GM13976 (cell line): ENCODE results near the gene CATSPERZ.

Experiments
- DNase-seq: peaks from one replicate; pipeline ENCODE4 v3.0.0; 2012; ENCODE audit warnings: low spot score
- in situ Hi-C: fragments of 300-500 bp; cut with MboI; formaldehyde crosslinking; loops from one replicate; pipeline ENCODE4 v1.12.0; 2022; ENCODE audit warnings: low sequenced_read_pairs, mixed read lengths, inconsistent platforms; ENCODE audit not compliant: unreplicated experiment
- TF ChIP-seq, protein P1 (sequence below): IDR thresholded peaks from 2 replicates; pipeline ENCODE4 v1.5.1; 2012; ENCODE audit warnings: borderline replicate concordance, mild to moderate bottlenecking; ENCODE audit not compliant: insufficient read depth; ENCODE audit errors: extremely low read depth, missing control alignments, control extremely low read depth

Gene CATSPERZ

DNA sequence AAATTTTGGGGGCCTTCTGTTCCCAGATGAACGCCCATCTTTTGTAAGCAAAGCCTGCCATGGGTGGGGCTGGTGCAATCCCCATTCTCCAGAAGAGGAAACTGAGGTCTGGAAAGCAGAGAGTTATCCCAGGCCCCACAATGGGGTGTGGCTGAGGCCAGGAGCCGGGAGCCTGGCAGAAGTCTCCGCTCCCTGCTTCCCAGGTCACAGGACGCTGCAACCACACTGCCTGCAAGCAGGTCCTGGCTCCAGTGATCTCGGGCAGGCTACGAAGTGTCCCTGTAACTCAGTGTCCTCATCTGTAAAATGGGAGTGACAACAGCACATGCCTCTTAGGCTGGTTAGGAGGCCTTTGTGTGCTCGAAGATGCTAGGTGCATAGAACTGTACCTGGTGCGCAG is 47.1 kb upstream of the CATSPERZ start:
- no peak for DNase-seq
- TF ChIP-seq, protein P1, sequence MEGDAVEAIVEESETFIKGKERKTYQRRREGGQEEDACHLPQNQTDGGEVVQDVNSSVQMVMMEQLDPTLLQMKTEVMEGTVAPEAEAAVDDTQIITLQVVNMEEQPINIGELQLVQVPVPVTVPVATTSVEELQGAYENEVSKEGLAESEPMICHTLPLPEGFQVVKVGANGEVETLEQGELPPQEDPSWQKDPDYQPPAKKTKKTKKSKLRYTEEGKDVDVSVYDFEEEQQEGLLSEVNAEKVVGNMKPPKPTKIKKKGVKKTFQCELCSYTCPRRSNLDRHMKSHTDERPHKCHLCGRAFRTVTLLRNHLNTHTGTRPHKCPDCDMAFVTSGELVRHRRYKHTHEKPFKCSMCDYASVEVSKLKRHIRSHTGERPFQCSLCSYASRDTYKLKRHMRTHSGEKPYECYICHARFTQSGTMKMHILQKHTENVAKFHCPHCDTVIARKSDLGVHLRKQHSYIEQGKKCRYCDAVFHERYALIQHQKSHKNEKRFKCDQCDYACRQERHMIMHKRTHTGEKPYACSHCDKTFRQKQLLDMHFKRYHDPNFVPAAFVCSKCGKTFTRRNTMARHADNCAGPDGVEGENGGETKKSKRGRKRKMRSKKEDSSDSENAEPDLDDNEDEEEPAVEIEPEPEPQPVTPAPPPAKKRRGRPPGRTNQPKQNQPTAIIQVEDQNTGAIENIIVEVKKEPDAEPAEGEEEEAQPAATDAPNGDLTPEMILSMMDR: no peak
- in situ Hi-C loops: no loop called here

DNA sequence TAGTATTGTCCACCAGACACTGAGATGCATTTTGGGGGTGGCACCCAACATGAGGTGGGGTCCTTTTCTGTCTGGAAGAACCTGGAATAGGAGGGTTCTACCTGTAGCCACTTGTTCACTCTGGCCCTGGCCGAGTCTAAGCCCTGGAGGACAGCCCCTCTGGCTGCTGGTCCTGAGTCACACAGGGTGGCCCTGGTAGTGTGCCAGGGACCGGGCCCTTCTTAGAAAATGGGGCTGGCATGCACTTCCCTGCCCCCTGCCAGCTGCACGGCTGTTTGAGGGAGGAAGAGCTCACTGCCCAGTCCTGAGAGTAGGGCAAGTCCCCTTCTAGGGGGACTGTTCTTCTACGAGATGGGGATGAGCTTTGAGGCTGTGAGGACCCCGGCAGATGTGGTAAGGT is 46.7 kb upstream of the CATSPERZ start:
- DNase-seq: no peak
- in situ Hi-C loops: no loop called here
- TF ChIP-seq, protein P1: no peak

DNA sequence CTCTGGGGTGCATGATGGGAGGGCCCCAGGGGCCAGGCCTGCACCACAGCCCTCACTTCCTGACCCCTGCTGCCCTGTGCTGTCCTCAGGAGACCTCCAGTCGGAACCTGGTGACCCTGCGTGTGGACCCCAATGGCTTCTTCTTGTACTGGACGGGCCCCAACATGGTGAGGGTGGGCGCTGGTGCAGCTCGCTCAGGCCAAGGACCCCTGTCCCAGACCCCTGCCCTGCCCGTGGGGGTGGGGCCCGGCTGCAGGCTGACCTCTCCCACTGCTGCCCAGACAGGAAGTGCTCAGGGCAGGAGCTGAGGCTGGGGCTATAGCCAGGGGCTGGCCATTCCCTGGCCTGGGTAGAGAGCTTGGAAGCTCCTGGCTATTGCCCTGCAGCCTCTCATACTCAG is 45.8 kb upstream of the CATSPERZ start:
- TF ChIP-seq, protein P1: no peak
- in situ Hi-C loops: no loop called here
- no peak for DNase-seq

DNA sequence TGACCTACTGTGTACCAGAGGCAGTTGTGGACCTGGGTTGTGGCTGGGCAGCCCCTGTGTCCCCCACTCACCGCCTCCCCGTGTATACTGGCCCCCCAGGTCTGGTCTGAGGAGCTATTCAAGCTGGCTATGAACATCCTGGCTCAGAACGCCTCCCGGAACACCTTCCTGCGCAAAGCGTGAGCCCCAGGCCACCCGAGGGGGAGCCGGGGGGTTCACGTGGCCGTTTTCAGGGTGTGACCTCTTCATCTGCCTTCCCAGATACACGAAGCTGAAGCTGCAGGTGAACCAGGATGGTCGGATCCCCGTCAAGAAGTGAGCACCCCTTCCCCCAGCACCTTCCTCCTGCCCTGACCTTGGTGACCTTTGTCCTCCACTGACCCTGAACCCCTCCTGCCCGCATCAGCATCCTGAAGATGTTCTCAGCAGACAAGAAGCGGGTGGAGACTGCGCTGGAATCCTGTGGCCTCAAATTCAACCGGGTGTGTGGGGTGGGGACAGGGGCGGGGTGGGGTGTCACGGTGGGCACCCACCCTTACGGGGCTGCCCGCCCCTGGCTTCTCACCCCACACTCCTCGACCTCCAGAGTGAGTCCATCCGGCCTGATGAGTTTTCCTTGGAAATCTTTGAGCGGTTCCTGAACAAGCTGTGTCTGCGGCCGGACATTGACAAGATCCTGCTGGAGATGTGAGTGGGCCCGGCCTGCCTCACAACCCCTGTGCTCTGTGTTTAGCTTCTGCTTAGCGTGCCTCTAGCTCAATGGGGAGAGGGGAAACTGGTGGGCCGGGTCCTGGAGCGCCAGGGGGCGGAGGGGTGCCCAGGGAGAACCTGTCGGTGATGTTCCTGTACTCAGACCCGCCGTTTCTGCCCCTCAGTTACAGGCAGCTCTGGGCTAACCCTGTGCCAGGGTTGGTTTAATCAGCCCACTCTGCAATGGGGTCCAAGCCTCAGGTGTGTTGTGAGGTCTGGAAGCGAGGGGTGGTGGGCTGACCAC is 44.7 kb upstream of the CATSPERZ start:
- no peak for DNase-seq
- in situ Hi-C loops: no loop called here

DNA sequence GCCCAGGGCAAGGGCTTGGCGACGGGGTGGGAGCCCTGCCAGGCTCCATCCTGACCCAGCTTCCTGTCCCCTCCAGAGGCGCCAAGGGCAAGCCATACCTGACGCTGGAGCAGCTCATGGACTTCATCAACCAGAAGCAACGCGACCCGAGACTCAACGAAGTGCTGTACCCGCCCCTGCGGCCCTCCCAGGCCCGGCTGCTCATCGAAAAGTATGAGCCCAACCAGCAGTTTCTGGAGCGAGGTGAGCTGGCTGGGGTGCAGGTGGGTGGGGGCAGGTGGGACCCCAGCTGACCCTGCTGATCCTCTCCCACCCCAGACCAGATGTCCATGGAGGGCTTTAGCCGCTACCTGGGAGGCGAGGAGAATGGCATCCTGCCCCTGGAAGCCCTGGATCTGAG is 43.9 kb upstream of the CATSPERZ start:
- DNase-seq: no peak
- TF ChIP-seq, protein P1: no peak
- in situ Hi-C loops: no loop called here

More for the DNA sequence above, 44.7 kb upstream of the CATSPERZ start:
- TF ChIP-seq, protein P1: no peak

DNA sequence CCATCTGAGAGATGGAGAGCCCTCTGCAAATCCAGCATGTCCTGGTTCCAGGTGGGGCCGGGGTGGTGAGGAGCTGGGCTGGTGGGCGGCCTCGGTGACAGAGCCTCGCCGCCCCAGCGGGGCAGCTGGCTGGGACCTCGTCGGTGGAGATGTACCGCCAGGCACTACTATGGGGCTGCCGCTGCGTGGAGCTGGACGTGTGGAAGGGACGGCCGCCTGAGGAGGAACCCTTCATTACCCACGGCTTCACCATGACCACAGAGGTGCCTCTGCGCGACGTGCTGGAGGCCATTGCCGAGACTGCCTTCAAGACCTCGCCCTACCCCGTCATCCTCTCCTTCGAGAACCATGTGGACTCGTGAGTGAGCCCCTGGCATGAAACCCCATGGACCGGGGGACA is 41.8 kb upstream of the CATSPERZ start:
- TF ChIP-seq, protein P1: no peak
- no peak for DNase-seq
- in situ Hi-C loops: no loop called here
